Duodenal mucosa (tissue), 2 donors: ENCODE measurements around the gene GTF2F2.
"Not testable (repeated sequence)": the region's sequence is repeated elsewhere in the genome, so short reads cannot be mapped to it uniquely, and the experiment has no call there.

Experiments
- H3K27ac ChIP-seq: one replicate; pipeline ENCODE4 v1.7.0; 2013; ENCODE audit warnings: low read depth, low read length
- H3K27me3 ChIP-seq, 2 donors: one replicate each; pipeline ENCODE4 v1.7.0; 2013; ENCODE audit warnings: low read length in 2 of 2, control low read depth in 1 of 2; ENCODE audit not compliant: insufficient read depth in 2 of 2, control insufficient read depth in 1 of 2
- H3K36me3 ChIP-seq, 2 donors: one replicate each; pipeline ENCODE4 v1.7.0; 2013; ENCODE audit warnings: low read length in 2 of 2, control low read depth in 1 of 2; ENCODE audit not compliant: insufficient read depth in 2 of 2, control insufficient read depth in 1 of 2
- H3K4me1 ChIP-seq, 2 donors: one replicate each; pipeline ENCODE4 v1.7.0; 2013; ENCODE audit warnings: low read length in 2 of 2, control low read depth in 1 of 2; ENCODE audit not compliant: insufficient read depth in 2 of 2, control insufficient read depth in 1 of 2
- H3K4me3 ChIP-seq, 2 donors: one replicate each; pipeline ENCODE4 v1.7.0; 2013; ENCODE audit warnings: low read length in 2 of 2, low read depth in 1 of 2
- H3K9ac ChIP-seq, 2 donors: one replicate each; pipeline ENCODE4 v1.7.0; 2013; ENCODE audit warnings: low read length in 2 of 2, low read depth in 1 of 2
- H3K9me3 ChIP-seq, 2 donors: one replicate each; pipeline ENCODE4 v1.7.0; 2013; ENCODE audit warnings: low read length in 2 of 2, control low read depth in 1 of 2; ENCODE audit not compliant: control insufficient read depth in 1 of 2

Gene GTF2F2

DNA sequence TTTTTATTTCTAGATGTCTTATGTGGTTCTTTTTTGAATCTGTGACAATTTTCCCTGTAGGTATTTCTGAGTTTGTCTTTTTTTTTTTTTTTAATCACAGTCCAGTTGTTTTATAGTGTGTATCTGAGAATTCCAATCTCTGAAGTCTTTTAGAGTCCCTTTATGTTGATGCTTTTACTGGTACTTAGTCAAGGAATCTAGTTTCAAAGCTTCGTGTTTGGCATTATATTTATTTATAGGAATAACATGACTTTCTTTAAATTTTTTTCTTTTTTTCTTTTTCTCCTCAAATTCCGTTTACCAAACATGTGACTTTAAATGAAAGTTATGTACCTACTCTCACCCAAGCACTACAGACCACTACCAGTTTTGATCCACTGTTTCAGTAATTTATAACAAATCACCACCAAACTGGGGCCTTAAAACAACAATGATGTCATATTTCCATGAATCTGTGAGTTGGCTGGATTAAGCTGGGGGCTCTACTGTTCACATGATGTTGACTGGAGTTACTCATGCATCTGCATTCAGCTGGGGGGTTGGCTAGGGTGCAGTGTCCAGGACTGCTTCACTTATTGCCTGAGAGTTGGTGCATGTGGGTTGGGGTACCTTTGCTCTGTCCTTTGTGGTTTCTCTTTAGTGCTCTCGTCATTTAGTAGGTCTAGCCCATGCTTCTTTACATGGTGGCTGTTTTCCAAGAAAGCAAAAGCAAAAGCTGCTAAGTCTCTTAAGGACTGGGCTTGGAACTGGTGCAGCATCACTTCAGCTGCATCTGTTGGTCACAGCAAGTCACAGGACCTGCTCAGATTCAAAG lies 58.2 kb downstream of the GTF2F2 start:
- Histone ChIP-seq H3K27me3 (no peaks in the 10 kb centered on the region), H3K36me3 (peaks cover 0 to 3% of the 10 kb centered on the region in 2 donors), H3K9ac (no peak overlapping the region), H3K4me1 (peaks cover 0 to 10% of the 10 kb centered on the region in 2 donors), H3K27ac (no peak overlapping the region), H3K9me3 (no peaks in the 10 kb centered on the region), H3K4me3 (no peak overlapping the region)

DNA sequence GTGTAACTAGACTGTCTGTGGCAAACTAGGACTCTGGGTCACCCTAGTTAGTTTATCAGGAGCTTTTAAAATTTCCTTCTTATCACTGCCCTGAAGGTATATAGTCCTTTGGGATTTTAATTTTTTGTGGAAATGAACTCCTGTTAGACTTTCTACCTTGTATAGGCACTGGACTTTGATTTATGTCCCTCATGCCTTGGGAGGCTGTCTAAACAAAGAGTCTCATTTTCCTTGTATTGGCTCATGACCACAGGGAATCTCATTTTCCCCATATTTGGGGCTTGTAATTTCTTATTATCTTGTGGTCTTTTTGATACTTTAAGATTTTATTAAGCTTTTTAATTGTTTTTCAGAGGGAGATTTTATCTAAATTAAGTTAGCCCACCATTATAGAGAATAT lies 59.1 kb downstream of the GTF2F2 start:
- no peaks in the 10 kb centered on the region for H3K9me3 ChIP-seq
- peaks cover 0 to 10% of the 10 kb centered on the region in 2 donors for H3K4me1 ChIP-seq

DNA sequence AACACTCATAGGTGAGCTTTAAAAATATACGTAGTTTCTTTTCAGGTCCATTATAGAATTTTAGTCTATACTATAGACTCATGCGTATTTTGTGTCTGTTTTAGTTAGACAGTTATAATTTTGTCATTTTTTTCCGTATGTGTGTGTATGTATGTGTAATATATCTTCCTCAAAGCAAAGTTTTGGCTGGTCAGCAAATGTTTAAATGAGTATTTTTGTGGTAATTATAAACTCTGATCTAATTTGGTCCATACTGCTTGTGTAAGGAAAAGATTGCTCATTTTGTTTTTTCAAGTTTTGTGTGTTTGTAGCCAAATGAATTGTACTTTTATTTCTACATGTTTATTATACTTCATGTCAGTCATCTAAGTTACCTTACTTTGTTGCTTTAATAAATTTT lies 60.0 kb downstream of the GTF2F2 start:
- Histone ChIP-seq H3K9ac (no peak overlapping the region), H3K36me3 (peaks cover 0 to 5% of the 10 kb centered on the region in 2 donors), H3K27me3 (no peaks in the 10 kb centered on the region), H3K9me3 (no peaks in the 10 kb centered on the region), H3K4me3 (no peak overlapping the region), H3K27ac (no peak overlapping the region), H3K4me1 (peaks cover 0 to 10% of the 10 kb centered on the region in 2 donors)

More for the DNA sequence above, 59.1 kb downstream of the GTF2F2 start:
- no peak overlapping the region for H3K27ac ChIP-seq
- peaks cover 0 to 5% of the 10 kb centered on the region in 2 donors for H3K36me3 ChIP-seq
- no peak overlapping the region for H3K9ac ChIP-seq
- H3K27me3 ChIP-seq: no peaks in the 10 kb centered on the region
- no peak overlapping the region for H3K4me3 ChIP-seq

DNA sequence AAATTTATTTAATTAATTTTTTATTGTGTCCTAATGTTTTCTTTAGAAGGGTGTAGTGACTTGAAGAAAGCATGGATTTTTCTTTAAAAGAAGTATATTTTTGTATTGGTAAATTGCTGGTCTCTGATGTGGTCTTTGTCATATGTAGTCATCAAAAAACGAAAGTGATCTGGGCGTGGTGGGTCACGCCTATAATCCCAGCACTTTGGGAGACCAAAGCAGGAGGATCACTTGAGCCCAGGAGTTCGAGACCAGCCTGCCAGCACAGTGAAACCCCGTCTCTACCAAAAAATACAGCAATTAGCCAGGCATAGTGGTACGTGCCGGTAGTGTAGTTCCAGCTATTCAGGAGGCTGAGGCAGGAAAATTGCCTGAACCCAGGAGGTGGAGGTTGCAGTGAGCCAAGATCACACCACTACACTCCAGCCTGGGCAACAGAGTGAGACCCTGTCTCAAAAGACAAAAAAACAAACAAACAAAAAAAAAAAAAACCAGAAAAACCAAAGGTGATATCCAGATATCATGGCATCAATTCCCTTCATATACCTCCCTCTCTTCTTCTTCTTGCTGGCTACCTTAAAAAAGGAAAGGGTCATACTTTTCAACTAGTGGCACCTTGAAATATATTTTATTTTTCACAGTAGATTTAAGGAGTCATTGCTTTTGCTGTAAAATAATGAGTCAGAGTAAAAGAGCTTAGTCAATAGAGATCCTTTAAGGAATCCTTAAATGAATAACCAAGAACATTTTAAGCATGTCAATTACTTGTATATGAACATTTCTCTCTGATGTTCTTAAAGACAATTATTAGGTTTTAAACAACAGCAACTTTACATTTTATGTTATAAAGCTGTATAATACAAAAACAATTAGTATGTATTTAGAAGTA lies 60.6 kb downstream of the GTF2F2 start:
- Histone ChIP-seq H3K9ac (no peak overlapping the region), H3K4me3 (no peak overlapping the region), H3K27me3 (no peaks in the 10 kb centered on the region), H3K4me1 (peaks cover 0 to 10% of the 10 kb centered on the region in 2 donors), H3K36me3 (peaks cover 0 to 5% of the 10 kb centered on the region in 2 donors), H3K27ac (no peak overlapping the region), H3K9me3 (no peaks in the 10 kb centered on the region)

DNA sequence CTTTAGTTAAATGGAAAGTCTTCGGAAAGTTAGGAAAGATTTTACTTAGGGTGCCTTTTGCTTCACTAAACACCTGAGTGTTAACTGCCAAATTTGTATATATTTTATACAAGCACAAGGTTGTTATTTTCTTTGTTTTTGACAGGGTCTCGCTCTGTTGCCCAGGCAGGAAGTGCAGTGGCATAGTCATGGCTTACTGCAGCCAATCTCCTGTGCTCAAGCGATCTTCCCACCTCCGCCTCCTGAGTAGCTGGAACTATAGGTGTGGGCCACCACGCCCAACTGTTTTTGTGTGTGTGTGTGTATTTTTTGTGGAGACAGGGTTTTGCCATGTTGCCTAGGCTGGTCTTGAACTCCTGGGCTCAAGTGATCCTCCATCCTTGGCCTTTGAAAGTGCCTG lies 64.4 kb downstream of the GTF2F2 start:
- H3K4me1 ChIP-seq: no peaks in the 10 kb centered on the region
- H3K9ac ChIP-seq: no peak overlapping the region
- H3K9me3 ChIP-seq: no peaks in the 10 kb centered on the region
- no peak overlapping the region for H3K27ac ChIP-seq
- no peak overlapping the region for H3K4me3 ChIP-seq
- H3K27me3 ChIP-seq: no peaks in the 10 kb centered on the region
- peaks cover 0 to 5% of the 10 kb centered on the region in 2 donors for H3K36me3 ChIP-seq

DNA sequence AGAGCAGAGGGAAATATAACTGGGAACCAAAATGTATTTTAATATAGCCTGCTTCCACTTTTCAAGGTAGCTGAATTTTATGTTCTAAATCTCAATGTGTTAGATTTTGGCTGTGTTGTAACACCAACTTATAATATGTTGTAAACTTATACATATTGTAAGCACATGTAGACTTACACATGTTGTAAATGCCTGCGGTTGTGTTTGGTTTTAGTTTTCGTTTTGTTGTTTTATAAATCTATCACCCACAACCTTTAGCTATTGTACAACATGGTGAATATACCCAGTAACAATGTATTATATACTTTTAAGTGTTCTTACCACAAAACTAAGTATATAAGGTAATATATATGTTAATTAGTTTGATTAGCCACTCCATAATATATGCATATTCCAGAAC lies 65.0 kb downstream of the GTF2F2 start:
- H3K9ac ChIP-seq: no peak overlapping the region
- H3K27me3 ChIP-seq: no peaks in the 10 kb centered on the region
- H3K4me1 ChIP-seq: no peaks in the 10 kb centered on the region
- no peak overlapping the region for H3K4me3 ChIP-seq
- H3K27ac ChIP-seq: no peak overlapping the region
- H3K9me3 ChIP-seq: no peaks in the 10 kb centered on the region
- peaks cover 0 to 5% of the 10 kb centered on the region in 2 donors for H3K36me3 ChIP-seq

DNA sequence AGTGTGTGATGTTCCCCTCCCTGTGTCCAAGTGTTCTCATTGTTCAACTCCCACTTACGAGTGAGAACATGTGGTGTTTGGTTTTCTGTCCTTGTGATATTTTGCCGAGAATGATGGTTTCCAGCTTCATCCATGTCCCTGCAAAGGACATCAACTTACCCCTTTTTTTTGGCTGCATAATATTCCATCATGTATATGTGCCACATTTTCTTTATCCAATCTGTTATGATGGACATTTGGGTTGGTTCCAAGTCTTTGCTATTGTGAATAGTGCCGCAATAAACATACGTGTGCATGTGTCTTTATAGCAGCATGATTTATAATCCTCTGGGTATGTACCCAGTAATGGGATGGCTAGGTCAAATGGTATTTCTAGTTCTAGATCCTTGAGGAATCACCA lies 68.8 kb downstream of the GTF2F2 start:
- not testable (repeated sequence) for H3K4me3 ChIP-seq, H3K9ac ChIP-seq, H3K4me1 ChIP-seq, H3K36me3 ChIP-seq, H3K27me3 ChIP-seq, H3K27ac ChIP-seq, H3K9me3 ChIP-seq

DNA sequence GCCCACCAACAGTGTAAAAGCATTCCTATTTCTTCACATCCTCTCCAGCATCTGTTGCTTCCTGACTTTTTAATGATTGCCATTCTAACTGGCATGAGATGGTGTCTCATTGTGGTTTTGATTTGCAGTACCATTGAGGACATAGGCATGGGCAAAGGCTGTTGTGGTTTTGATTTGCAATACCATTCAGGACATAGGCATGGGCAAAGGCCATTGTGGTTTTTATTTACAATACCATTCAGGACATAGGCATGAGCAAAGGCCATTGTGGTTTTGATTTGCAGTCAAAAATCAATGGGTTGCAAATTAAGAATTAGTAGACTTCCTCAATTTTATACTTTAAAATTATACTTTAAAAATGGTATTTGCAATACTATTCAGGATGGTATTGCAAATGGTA lies 69.2 kb downstream of the GTF2F2 start:
- H3K27ac ChIP-seq, H3K4me3 ChIP-seq, H3K9ac ChIP-seq, H3K27me3 ChIP-seq, H3K36me3 ChIP-seq, H3K9me3 ChIP-seq, H3K4me1 ChIP-seq: not testable (repeated sequence)

DNA sequence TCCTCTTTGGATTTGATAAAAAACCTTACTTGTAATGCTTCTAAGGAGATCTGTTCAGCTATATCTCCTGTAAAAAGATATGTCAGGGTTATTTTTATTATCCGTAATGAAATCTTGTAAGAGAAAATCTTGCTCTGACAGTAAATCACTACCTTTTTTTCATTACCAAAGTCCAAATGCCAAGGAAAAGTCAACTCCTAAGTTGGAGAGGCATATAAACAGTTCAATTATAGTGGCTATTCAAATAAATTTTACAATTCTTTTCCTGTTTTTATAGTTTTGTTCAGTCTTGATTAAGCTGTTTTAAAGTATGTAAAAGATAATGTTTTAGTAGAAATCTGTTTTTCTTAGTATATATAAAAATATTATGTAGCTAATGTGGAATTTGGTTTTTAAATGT lies 71.6 kb downstream of the GTF2F2 start:
- Histone ChIP-seq H3K9me3 (no peaks in the 10 kb centered on the region), H3K36me3 (no peaks in the 10 kb centered on the region), H3K4me1 (no peaks in the 10 kb centered on the region), H3K27me3 (no peaks in the 10 kb centered on the region), H3K27ac (no peak overlapping the region), H3K4me3 (no peak overlapping the region), H3K9ac (no peak overlapping the region)
